GM19239 (cell line): ENCODE results near the gene HOXA6.

Experiments used
- DNase-seq: peaks from one replicate; pipeline ENCODE4 v3.0.0; 2011; ENCODE audit warnings: low spot score; ENCODE audit not compliant: insufficient read length
- FAIRE-seq: peaks from 2 replicates; lab custom pipeline; 2011; peaks lifted over from hg19 to GRCh38; lab: Jason Lieb, UNC

The HOXA6 gene

DNA sequence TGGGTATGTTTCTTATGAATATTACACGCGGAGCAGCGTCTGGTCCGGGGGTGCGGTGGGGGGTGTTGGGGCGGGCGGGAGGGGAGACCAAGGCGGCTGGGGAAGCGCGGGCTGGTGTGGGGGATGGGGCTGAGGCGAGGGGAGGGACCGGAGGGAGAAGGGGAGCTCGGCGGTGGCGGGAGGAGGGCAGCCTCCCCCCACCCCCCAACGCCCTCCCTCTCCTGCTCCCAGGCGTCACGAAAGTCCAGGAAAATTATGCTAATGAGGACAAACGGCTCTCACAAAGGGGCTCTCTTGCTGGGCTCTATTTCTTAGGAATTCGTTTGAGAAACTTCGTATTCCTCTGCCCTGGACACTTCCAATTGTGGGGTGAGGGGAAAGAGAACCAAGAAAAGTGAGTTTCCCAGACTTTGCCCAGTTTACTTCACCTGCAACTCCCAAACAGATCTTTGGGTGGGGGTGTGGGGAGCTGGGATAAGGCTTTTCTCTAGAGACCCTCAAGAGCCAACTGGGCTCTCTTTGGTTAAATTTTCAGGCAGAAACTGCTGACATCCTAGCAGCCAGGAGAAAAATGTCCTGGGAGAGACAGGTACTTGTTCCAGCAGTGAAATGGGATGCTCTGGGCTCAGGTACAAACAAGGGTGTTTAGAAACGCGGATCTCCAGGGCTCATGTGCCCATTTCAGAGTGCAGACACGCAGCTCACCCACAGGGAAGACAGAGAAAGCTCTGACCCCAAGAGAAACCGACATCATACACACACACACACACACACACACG is 33.4 kb downstream of the HOXA6 start:
- no peak for FAIRE-seq
- no peak for DNase-seq

DNA sequence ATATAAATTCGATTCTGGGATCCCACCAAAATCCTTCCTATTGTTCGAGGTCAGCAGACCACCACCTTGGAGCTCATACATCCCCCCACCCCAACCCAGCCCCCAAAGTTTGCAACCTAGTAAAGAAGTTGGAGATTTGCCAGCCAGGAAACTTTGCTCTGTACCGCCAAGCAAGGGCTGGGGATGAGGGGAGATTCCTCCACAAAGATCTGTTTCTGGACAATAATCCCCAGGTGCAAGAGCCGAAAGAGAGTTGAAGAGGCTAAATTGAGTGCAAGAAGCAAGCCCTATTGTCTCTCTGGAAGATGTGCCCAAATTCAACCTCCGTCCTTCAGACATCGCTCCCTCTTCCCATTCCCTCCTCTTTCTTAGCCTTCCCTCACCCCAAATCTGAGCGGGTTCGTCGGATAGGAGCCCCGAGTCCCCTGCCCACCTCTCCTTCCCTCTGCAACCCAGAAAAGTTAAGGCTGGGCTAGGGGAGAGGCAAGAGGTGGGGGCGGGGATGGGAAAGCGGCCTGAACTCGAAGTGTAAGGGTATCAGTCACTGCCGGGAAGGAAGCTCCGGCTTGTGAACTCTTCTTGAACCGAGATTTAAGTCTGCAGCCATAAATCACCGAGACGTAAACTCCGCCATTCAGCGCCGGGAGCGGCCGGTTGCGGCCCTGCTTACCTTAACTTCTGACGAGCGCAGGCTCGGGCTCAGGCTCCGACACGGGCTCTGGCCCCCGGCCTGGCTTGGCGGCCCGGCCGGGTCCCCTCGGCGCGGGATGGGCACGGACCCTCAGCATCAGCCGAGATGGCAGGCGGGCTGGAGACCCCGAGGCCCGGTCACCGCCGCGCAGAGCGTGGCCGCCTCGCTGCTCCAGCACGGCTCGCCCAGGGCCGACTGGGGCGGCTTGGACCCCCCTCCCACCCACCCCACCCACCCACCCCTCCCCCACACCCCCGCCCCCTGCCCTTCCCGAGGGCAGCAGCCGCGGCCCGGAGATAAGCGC is 34.3 kb downstream of the HOXA6 start:
- no peak for FAIRE-seq
- DNase-seq, result no peak

DNA sequence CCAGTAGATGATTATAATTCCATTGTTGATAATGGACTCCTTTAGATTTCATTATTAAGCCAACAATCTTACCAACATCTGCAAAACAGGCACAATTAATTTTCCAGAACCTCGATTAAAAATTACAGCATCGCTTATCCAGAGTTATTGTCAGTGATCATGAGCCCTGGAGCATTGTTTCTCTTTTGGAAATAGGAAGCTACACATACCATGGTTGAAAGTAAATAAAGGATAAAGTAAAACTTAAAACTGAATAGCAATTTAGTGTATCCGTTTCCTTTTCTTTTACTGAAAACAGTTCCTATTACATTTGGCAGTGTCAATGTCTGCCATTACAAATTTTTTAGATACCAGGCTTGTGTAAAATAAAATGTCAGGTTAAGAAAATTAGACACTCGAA is 35.2 kb downstream of the HOXA6 start:
- FAIRE-seq, result no peak

GRCh38 chr7:27111751-27112277 is 35.8 kb downstream of the HOXA6 start:
- FAIRE-seq (no peak), DNase-seq (no peak)

More for the DNA sequence above, 35.2 kb downstream of the HOXA6 start:
- DNase-seq, result no peak

DNA sequence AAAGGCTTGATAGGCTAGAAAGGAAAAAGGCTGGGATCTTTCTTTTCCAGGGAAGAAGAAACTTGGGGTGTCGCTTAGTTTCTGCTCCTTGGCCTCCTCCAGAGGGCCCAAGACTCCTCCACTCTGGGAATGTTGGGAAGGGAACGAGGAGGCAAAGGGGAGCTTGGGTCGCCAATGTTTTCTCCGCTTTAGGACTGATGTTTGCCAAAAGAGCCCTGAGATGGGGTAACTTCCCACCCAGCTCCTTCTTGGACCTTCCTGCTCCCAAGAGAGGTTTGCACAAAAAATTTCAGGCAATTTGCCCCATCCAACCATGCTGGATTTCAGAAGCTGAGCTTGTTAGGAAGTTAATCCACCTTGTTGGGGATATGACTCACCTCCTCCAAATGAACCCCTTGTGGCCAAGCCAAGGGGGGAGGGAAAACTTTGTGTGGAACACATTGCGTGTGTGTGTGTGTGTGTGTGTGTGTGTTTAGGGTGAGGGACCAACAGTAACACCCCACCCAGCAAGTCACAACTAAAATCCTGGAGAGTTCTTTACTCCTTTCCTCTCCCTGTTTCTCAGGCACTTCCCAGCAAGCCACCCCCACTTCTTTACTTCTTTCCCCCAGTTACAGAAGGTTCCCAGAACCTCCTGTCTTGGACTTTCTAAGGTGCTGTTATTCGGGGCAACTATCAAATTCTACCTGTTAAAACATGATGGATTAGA is 36.4 kb downstream of the HOXA6 start:
- no peak for DNase-seq
- no peak for FAIRE-seq

DNA sequence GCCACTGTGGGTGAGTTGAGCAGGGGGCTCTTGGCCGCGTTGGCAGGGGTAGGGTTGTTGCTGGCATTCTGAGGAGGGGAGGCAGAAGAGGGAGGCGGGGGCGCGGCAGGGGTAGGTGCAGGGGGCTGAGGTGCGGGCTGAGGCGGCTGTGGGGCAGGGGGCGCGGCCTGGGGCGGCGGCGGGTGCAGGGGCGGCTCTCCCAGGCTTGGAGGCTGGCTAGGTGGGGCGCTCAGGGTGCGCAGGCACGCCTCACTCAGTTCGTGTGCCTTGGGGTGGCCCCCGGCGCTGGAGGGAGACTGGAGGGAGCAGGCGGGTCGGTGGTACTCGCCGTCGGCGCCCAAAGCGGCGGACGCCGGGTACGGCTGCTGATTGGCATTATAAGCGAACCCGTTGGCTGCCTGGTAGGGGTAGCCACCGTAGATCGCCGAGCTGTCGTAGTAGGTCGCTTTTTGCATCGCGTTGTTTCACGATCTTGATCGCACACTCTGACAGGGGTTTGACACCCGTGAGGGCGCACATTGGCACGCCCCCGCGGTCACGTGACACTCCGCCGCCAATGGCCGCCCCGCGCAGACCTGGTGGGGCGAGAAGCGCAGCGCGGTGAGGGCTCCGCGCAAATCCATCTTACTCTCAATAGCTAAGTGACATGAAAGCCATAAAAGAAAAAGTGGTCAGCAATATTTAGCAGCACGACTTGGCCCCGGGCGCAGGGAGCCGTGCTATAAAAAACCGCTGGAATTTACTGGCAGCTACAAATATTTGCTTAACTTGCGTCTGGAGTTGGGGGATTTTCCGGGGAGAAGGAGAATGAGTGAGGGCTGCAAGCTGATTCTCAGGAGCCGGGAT is 37.2 kb downstream of the HOXA6 start:
- DNase-seq, result no peak

GRCh38 chr7:27109466-27110185 is 37.9 kb downstream of the HOXA6 start:
- FAIRE-seq, result no peak
- DNase-seq, result no peak

More for the DNA sequence above, 37.2 kb downstream of the HOXA6 start:
- FAIRE-seq, result no peak

DNA sequence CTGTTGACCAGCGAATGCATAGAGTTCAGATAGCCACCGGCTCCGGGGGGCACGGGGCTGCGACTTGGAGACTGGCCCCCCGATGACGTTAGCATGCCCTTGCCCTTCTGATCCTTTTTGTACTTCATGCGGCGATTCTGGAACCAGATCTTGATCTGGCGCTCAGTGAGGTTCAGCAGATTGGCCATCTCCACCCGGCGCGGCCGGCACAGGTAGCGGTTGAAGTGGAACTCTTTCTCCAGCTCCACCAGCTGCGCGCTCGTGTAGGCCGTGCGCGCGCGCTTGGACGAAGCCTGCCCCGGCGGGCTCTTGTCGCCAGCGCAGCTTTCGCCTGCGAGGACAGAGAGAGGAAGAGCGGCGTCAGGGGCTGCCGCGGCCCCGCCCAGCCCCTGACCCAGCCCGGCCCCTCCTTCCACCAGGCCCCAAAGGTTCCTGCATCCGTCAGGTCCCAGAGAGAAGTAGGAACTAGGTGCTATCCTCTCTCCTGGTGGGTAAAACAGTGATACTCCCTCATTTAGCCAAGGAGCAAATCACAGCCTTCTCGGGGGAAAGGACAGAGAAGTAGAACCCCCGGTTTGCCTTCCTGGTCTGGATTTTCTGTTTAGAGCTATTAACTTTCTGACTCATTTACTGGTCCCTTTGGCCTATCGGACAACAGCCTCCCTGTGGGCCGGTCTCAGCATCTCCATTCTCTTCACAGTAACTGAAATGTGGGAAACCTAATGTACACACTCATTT is 39.0 kb downstream of the HOXA6 start:
- FAIRE-seq (no peak), DNase-seq (no peak)

DNA sequence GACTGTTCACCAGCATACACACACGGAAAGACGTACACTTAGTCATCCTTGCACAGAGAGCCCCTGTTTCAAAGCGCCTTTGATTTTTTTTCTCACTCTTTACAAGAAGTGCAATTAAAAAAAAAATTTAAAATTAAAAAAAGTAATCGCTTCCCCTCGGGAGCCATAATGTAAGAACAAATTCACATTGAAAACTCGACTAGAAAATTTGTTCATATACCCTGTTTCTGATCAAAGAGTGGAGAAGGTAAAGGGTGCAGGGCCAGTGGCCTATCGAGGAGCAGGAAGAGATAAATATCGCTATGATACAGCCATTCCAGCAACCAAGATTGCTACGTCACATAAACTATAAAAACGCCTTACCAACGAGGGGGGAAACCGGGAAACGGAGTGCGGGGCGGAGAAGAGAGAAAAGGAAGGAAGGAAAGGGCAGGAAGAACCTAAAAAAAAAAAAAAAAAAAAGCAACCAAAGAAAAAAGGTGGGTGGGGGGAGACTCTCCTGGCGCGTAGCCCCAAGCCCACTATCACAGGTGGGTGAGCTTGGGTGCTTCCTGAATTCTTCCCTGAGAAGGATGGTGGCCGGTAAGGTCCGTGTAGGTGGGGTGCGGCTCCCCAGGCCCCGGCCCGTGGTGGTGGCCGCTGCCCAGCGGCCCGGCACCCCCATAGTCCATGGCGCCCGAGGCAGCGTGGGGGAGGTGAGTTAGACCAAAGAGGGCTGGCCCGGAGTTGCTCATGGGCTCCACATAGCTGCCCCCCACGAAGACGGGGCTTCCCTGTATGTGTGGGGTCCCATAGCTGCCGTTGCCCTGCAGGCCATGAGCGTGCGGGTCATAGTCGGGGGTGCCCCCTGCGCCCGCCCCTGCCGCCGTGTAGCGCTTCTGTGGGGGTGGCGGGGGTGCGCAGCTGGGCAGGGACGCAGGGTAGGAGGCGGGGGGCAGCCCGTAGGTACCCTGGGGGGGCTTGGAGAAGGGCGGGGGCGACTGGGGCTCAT is 39.9 kb downstream of the HOXA6 start:
- FAIRE-seq (no peak), DNase-seq (no peak)

GRCh38 chr7:27106901-27107240 is 40.7 kb downstream of the HOXA6 start:
- FAIRE-seq (no peak), DNase-seq (no peak)

DNA sequence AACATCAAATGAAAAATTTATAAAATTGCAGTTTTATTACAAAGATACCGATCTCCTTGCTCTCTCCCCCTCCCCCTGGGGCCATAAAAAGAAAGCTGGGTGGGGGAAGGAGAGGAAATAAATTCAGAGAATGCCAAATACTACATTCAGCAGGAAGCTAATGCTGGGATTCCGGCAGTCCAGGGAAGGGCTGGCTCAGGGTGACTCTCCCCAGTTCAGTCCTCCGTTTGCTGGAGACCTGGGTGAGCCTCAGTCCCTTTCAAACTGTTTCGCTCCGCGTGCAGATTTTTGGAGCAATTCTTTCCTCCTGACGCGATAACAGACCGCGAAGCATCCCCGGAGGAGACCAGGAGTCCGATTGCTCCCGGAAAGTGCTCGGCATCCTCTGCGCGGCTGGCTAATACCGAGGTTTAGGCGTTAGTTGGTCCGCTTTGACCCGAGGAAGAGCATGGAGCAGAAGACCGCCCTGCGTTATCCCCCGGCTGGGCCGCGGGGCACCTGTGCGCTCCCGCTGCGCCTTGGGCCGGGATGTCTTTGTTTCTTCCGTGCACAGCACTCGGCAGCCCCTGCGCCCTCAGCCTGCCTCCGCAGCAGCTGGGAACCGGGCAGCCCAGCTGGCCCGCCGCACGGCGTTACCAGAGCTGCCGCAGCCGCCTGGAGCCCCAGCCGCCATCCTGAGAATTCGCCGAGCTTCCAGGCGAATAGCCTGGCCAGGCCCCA is 41.2 kb downstream of the HOXA6 start:
- DNase-seq (no peak), FAIRE-seq (no peak)

DNA sequence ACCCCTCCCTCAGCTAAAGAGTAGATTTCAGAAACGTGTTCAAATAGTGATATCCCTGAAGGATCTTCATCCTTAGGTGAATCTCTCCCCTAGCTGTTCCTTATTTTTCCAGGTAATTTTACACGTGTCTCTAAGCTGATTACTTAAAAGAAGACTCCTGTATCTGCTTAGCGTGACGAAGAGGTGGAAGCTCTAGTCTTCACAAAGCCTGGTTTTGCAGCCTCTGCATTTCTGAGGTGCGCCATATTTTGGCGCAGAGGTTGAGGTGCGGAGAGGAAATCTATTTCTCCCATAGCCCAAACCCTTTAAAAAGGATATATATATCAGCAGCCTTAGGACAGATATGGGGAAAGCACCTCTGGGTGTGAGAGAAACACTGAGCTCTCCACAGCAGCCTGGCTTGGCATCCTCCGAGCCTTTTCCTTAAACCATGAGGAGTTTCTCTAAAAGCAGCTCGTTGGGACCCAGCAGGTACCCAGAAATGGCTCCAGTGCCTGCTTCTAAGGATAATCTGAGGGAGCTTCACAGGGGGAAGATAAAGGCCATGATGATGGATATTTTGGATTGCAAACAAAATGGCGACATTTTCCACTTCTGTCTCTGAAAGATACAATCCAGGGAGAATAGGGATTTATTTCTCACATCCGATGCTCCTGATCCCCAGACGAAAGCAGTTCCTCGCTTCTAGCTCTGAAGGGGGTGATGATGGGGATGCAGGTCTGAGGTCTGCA is 42.1 kb downstream of the HOXA6 start:
- DNase-seq (no peak), FAIRE-seq (no peak)

DNA sequence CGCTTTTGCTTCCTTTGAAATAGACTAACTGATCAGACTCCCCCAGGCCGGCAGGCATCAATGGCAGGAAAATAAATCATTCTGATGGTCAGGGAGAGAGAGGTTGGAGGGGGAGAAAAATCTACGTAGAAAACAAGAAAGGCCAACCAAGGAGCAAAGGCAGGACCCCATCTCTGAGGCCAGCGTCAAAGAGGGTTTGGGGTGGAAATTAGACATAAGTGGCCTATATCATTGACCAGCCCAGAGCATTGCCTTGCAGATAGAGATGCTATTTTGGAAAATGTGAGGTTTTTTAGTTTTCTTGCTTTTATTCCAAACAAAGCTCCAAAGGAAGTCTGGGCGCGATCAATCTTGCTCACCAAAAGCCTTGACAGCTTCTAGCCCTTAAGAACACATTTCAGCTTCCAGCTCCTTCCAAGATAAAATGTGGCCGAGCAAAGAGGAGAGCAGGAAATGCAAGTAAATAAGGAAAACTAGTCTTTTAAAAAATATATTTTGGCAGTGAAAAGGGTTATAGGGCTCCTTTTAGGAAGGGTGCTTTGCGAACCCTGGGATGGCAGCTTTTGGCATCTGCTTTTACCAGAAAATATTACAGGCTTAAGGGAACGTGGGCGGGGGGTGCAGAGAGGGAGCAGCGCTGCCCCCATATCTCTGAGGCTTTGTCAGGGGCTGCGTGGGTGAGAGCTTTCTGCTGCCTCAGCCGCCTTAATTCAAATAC is 43.1 kb downstream of the HOXA6 start:
- FAIRE-seq (no peak), DNase-seq (no peak)

DNA sequence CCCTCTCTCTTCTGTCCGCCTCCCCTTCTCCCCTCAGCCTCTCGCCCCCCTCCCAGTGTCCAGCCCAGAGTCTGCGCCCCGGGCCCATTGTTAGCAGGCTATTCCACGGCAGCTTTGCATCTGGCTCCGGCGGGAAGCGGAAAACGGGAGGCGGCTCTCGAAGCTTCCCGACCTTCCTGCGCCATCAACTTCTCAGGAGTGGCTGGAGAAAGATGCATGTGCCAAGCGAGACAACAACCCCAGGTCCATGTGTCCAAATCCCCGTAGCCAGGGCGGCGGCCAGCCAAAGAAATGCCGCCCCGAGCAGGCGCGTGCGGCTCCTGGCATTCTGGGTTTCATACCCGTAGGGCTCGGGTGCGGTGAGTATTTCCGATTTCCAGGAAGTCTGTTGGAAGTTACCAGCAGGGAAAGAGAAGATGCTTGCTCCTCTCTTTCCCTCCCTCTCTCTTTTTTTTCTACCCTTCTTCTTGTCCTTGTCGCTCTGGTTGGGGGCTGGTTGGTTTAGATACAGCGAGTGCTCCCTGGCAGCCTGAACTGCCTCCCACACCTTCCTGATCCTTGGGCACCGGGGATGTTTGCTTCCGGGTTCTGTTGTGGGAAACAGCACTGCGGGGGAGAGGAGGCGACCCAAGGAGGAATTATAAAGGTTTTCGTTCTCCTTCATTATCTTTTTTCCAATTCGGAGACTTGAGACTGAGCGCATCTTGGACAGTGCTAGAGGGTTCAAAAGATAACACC is 43.9 kb downstream of the HOXA6 start:
- no peak for DNase-seq
- FAIRE-seq, result no peak
